Neural cell (in vitro differentiated cells): ENCODE results near the gene CLIC1. TPM values are rescaled to one million over a fixed set of nuclear protein-coding genes. Genes with fewer than 3 reads are reported as not detected.

ENCODE experiments used
- H2AFZ ChIP-seq: fragments of 200-600, 300-800 bp; sonication (generic), shearing (Covaris generic); 2 replicates; pipeline ENCODE4 v1.6.0; 2014; ENCODE audit warnings: low read depth, mild to moderate bottlenecking, antibody characterized with exemption, low read length, moderate library complexity
- H3F3A ChIP-seq: fragments of 200-600 bp; shearing (Covaris generic); 2 replicates; pipeline ENCODE4 v1.6.1; 2016; ENCODE audit warnings: mild to moderate bottlenecking, moderate library complexity, mixed read lengths, antibody characterized with exemption, low read length; ENCODE audit not compliant: insufficient read depth, poor library complexity, severe bottlenecking
- H3K27ac ChIP-seq: fragments of 200-600, 300-800 bp; sonication (generic), shearing (Covaris generic); 2 replicates; pipeline ENCODE4 v1.5.1; 2014; ENCODE audit warnings: mild to moderate bottlenecking, low read length, moderate library complexity
- H3K27me3 ChIP-seq: fragments of 300-800, 200-600 bp; sonication (generic), shearing (Covaris generic); 2 replicates; pipeline ENCODE4 v1.6.0; 2014; ENCODE audit warnings: mild to moderate bottlenecking, low read depth, low read length, moderate library complexity; ENCODE audit not compliant: insufficient read depth
- H3K36me3 ChIP-seq: fragments of 300-800, 200-600 bp; sonication (generic), shearing (Covaris generic); 2 replicates; pipeline ENCODE4 v1.5.1; 2014; ENCODE audit warnings: mild to moderate bottlenecking, antibody characterized with exemption, low read length, moderate library complexity; ENCODE audit not compliant: insufficient read depth
- H3K4me2 ChIP-seq: fragments of 300-800, 200-600 bp; sonication (generic), shearing (Covaris generic); 2 replicates; pipeline ENCODE4 v1.6.0; 2014; ENCODE audit warnings: mild to moderate bottlenecking, low read length
- H3K4me3 ChIP-seq: fragments of 300-800, 200-600 bp; sonication (generic), shearing (Covaris generic); 2 replicates; pipeline ENCODE4 v1.5.1; 2014; ENCODE audit warnings: mild to moderate bottlenecking, low read length, moderate library complexity
- H3K79me2 ChIP-seq: fragments of 200-600 bp; shearing (Covaris generic); replicated peaks from 2 replicates; pipeline ENCODE4 v1.6.0; 2014; ENCODE audit warnings: mild to moderate bottlenecking, low read length, moderate library complexity; ENCODE audit not compliant: insufficient read depth
- H3K9ac ChIP-seq: fragments of 300-800, 200-600 bp; sonication (generic), shearing (Covaris generic); 2 replicates; pipeline ENCODE4 v1.6.1; 2016; ENCODE audit warnings: mild to moderate bottlenecking, low read length, mixed read lengths
- H3K9me2 ChIP-seq: fragments of 200-600 bp; shearing (Covaris generic); 2 replicates; pipeline ENCODE4 v1.6.1; 2016; ENCODE audit warnings: mild to moderate bottlenecking, low read length, mixed read lengths; ENCODE audit not compliant: insufficient read depth
- H3K9me3 ChIP-seq: fragments of 200-600, 300-800 bp; sonication (generic), shearing (Covaris generic); 2 replicates; pipeline ENCODE4 v1.6.1; 2016; ENCODE audit warnings: mild to moderate bottlenecking, mixed run types, low read length, moderate library complexity, mixed read lengths
- H4K20me1 ChIP-seq: fragments of 200-600 bp; shearing (Covaris generic); 2 replicates; pipeline ENCODE4 v1.6.1; 2016; ENCODE audit warnings: mild to moderate bottlenecking, mixed run types; ENCODE audit not compliant: insufficient read depth
- CTCF ChIP-seq: fragments of 450-650 bp; IDR thresholded peaks from 2 replicates; pipeline ENCODE4 v1.5.1; 2014; ENCODE audit warnings: antibody characterized with exemption, mild to moderate bottlenecking, moderate library complexity; ENCODE audit not compliant: poor library complexity, severe bottlenecking
- EP300 ChIP-seq: fragments of 450-650 bp; conservative IDR thresholded peaks from 2 replicates; pipeline ENCODE4 v1.6.1; 2014; ENCODE audit warnings: antibody characterized with exemption, mild to moderate bottlenecking, moderate library complexity; ENCODE audit not compliant: poor library complexity, severe bottlenecking
- EZH2 ChIP-seq: fragments of 200-600, 300-800 bp; shearing (Covaris generic), sonication (generic); IDR thresholded peaks from 2 replicates; pipeline ENCODE4 v1.6.1; 2014; ENCODE audit warnings: antibody characterized with exemption, low read length, borderline replicate concordance, mild to moderate bottlenecking; ENCODE audit not compliant: insufficient read depth, poor library complexity, severe bottlenecking
- MXI1 ChIP-seq: fragments of 450-650 bp; conservative IDR thresholded peaks from 2 replicates; pipeline ENCODE4 v1.6.1; 2014; ENCODE audit warnings: antibody characterized with exemption, mild to moderate bottlenecking; ENCODE audit not compliant: poor library complexity, severe bottlenecking
- POLR2AphosphoS5 ChIP-seq: IDR thresholded peaks from 2 replicates; pipeline ENCODE4 v1.6.1; 2012
- RAD21 ChIP-seq: fragments of 450-650 bp; conservative IDR thresholded peaks from 2 replicates; pipeline ENCODE4 v1.6.1; 2014; ENCODE audit warnings: antibody characterized with exemption, mild to moderate bottlenecking, moderate library complexity
- REST ChIP-seq: IDR thresholded peaks from 2 replicates; pipeline ENCODE4 v1.6.1; 2012; ENCODE audit warnings: borderline replicate concordance
- SMC3 ChIP-seq: fragments of 450-650 bp; conservative IDR thresholded peaks from 2 replicates; pipeline ENCODE4 v1.6.1; 2014; ENCODE audit warnings: antibody characterized with exemption, mild to moderate bottlenecking, moderate library complexity; ENCODE audit not compliant: poor library complexity
- TAF1 ChIP-seq: IDR thresholded peaks from 2 replicates; pipeline ENCODE4 v1.6.1; 2012; ENCODE audit warnings: low read depth
- polyA plus RNA-seq: library from polyadenylated mRNA; depleted of rRNA; stranded (reverse); fragments of >200 nt; gene quantifications from 2 replicates; pipeline ENCODE4 v1.2.3, GENCODE V29; 2014

CLIC1 gene
- polyA plus RNA-seq, 1 donor from 2014 or later: 5.5 TPM

GRCh38 chr6:31775633-31776484, 39.5 kb upstream of the CLIC1 start:
- no peaks in the 10 kb centered on the region for H3F3A ChIP-seq
- H3K36me3 ChIP-seq: peaks cover 5% of the 10 kb centered on the region
- no peaks in the 10 kb centered on the region for H3K79me2 ChIP-seq
- no peak overlapping the region for H3K9ac ChIP-seq
- no peaks in the 10 kb centered on the region for H3K9me2 ChIP-seq
- H2AFZ ChIP-seq: no peak overlapping the region
- H4K20me1 ChIP-seq: no peaks in the 10 kb centered on the region
- H3K4me2 ChIP-seq: no peak overlapping the region
- no peak overlapping the region for H3K4me3 ChIP-seq
- TF ChIP-seq SMC3 (no peak), CTCF (no peak), RAD21 (no peak), MXI1 (no peak), TAF1 (no peak), POLR2AphosphoS5 (no peak), REST (no peak), EP300 (no peak), EZH2 (no peak)
- no peak overlapping the region for H3K27ac ChIP-seq
- H3K9me3 ChIP-seq: no peaks in the 10 kb centered on the region
- H3K27me3 ChIP-seq: no peaks in the 10 kb centered on the region

- no peaks in the 10 kb centered on the region for H3K9me2 ChIP-seq
- peaks cover 2% of the 10 kb centered on the region for H3K36me3 ChIP-seq
- H3F3A ChIP-seq: no peaks in the 10 kb centered on the region
- no peak overlapping the region for H3K27ac ChIP-seq
- H3K4me3 ChIP-seq: no peak overlapping the region
- no peak for TF ChIP-seq SMC3
- no peak for TF ChIP-seq MXI1
- no peak for TF ChIP-seq CTCF
- no peak overlapping the region for H3K9ac ChIP-seq
- H3K79me2 ChIP-seq: no peaks in the 10 kb centered on the region
- no peak overlapping the region for H2AFZ ChIP-seq
- H3K4me2 ChIP-seq: no peak overlapping the region
- no peaks in the 10 kb centered on the region for H4K20me1 ChIP-seq
- no peaks in the 10 kb centered on the region for H3K27me3 ChIP-seq
- H3K9me3 ChIP-seq: no peaks in the 10 kb centered on the region
These were observed 38.9 kb upstream of the CLIC1 start for GRCh38 chr6:31775184-31775583.
